NCI-H774 (cell line): Measurements from ENCODE around the gene THSD7B.

Experiments used
- DNase-seq: peaks from one replicate; lab custom pipeline; 2025; lab: John Stamatoyannopoulos, UW

THSD7B gene

GRCh38 chr2:137367361-137367760 is 602.0 kb downstream of the THSD7B start:
- DNase-seq = no peak

- DNase-seq = no peak
Measured at GRCh38 chr2:137369106-137369505, 603.8 kb downstream of the THSD7B start.

- no peak for DNase-seq
Measured at GRCh38 chr2:137379186-137379585, 613.8 kb downstream of the THSD7B start.

GRCh38 chr2:137380610-137381009 is 615.3 kb downstream of the THSD7B start:
- peak; percentile 26 for DNase-seq

GRCh38 chr2:137381731-137382130 is 616.4 kb downstream of the THSD7B start:
- DNase-seq = no peak

GRCh38 chr2:137383391-137383790 is 618.0 kb downstream of the THSD7B start:
- DNase-seq = no peak

GRCh38 chr2:137387044-137387443 is 621.7 kb downstream of the THSD7B start:
- DNase-seq = no peak

GRCh38 chr2:137405496-137405895 is 640.2 kb downstream of the THSD7B start:
- DNase-seq = no peak

- DNase-seq = no peak
Measured at GRCh38 chr2:137411585-137411984, 646.2 kb downstream of the THSD7B start.

GRCh38 chr2:137420744-137421143 is 655.4 kb downstream of the THSD7B start:
- no peak for DNase-seq

GRCh38 chr2:137435162-137435561 is 669.8 kb downstream of the THSD7B start:
- no peak for DNase-seq

- DNase-seq = no peak
Measured at GRCh38 chr2:137437386-137437785, 672.0 kb downstream of the THSD7B start.

- DNase-seq = no peak
Measured at GRCh38 chr2:137444970-137445369, 679.6 kb downstream of the THSD7B start.

- DNase-seq = no peak
Measured at GRCh38 chr2:137449454-137449853, 684.1 kb downstream of the THSD7B start.

- DNase-seq = no peak
Measured at GRCh38 chr2:137454886-137455285, 689.5 kb downstream of the THSD7B start.

GRCh38 chr2:137467246-137467862 is 702.0 kb downstream of the THSD7B start:
- DNase-seq = no peak

- no peak for DNase-seq
Measured at GRCh38 chr2:137493261-137493660, 727.9 kb downstream of the THSD7B start.

GRCh38 chr2:137500599-137500998 is 735.3 kb downstream of the THSD7B start:
- DNase-seq = no peak

- DNase-seq = peak; percentile 30
Measured at GRCh38 chr2:137507237-137507636, 741.9 kb downstream of the THSD7B start.

GRCh38 chr2:137508739-137509384 is 743.5 kb downstream of the THSD7B start:
- no peak for DNase-seq

- DNase-seq = no peak
Measured at GRCh38 chr2:137511526-137511925, 746.2 kb downstream of the THSD7B start.

GRCh38 chr2:137521653-137522619 is 756.6 kb downstream of the THSD7B start:
- no peak for DNase-seq

- no peak for DNase-seq
Measured at GRCh38 chr2:137522620-137523011, 757.3 kb downstream of the THSD7B start.
